HepG2 (cell line): ENCODE data around the gene FAM124B. TPM values are rescaled to one million over a fixed set of nuclear protein-coding genes. Genes with fewer than 3 reads are reported as not detected.

Source experiments
- ATAC-seq: fragments of 200-7000 bp; cut with Tn5 transposase; 3 replicates; pipeline ENCODE4 v1.9.1; 2020; ENCODE audit warnings: mild to moderate bottlenecking, moderate library complexity
- BruUV-seq: library from RNA; stranded (reverse); fragments of 400-500 nt; replicated peaks from 2 replicates; lab custom pipeline; 2021; lab: Mats Ljungman, UMichigan
- CTCF ChIA-PET: fragments of 300-600 bp; formaldehyde crosslinking; extraction: SDS; loops from one replicate; lab custom pipeline; 2021; ENCODE audit warnings: low total read pairs, inconsistent platforms, low intra/inter-chr PET ratio; lab: Yijun Ruan, JAX
- POLR2A ChIA-PET: fragments of 350-600 bp; sonication (Branson Sonifier 250); formaldehyde crosslinking; loops from one replicate; lab custom pipeline; 2020; ENCODE audit warnings: antibody characterized with exemption, inconsistent platforms; lab: Yijun Ruan, JAX
- DNase-seq: peaks from one replicate; pipeline ENCODE4 v3.0.0-alpha.2; 2015; ENCODE audit warnings: low spot score
- FAIRE-seq: peaks from 3 replicates; lab custom pipeline; 2011; peaks lifted over from hg19 to GRCh38; lab: Jason Lieb, UNC
- H2AFZ ChIP-seq: one replicate; pipeline ENCODE4 v1.6.1; 2011; ENCODE audit warnings: low read length, inconsistent platforms
- H3K27ac ChIP-seq: fragments of 300-600 bp; 3 replicates; pipeline ENCODE4 v1.8.0; 2011; ENCODE audit warnings: mixed run types, mild to moderate bottlenecking, mixed read lengths, low read length, inconsistent platforms; ENCODE audit not compliant: insufficient read depth; ENCODE audit errors: extremely low read length
- H3K27me3 ChIP-seq, 2 experiments: fragments of 200-600 bp in 1 of 2; 2 replicates in 1 of 2; 3 replicates in 1 of 2; pipeline versions ENCODE4 v1.6.0 to v1.8.0; 2011; ENCODE audit warnings: low read length in 2 of 2, mild to moderate bottlenecking in 2 of 2, moderate library complexity in 2 of 2, inconsistent platforms in 1 of 2; ENCODE audit not compliant: insufficient read depth in 2 of 2, control insufficient read depth in 1 of 2
- H3K36me3 ChIP-seq, 2 experiments: fragments of 200-600 bp in 1 of 2; replicated peaks in 1 of 2; 2 replicates in 1 of 2; 3 replicates in 1 of 2; pipeline versions ENCODE4 v1.5.1 to v1.8.0; 2011; ENCODE audit warnings: low read length in 2 of 2, inconsistent platforms in 1 of 2; ENCODE audit not compliant: insufficient read depth in 2 of 2, control insufficient read depth in 1 of 2
- H3K4me1 ChIP-seq: 2 replicates; pipeline ENCODE4 v1.5.1; 2012; ENCODE audit warnings: low read length, inconsistent platforms; ENCODE audit not compliant: insufficient read depth
- H3K4me2 ChIP-seq: 2 replicates; pipeline ENCODE4 v1.6.0; 2011; ENCODE audit warnings: low read depth, low read length, inconsistent platforms
- H3K4me3 ChIP-seq, 3 experiments: fragments of 200-600 bp in 1 of 3; sonication (generic), shearing (Covaris generic) in 1 of 3; replicated peaks in 1 of 3; 2 replicates each; pipeline ENCODE4 v1.5.1; 2011 to 2016; ENCODE audit warnings: low read length in 3 of 3, inconsistent platforms in 2 of 3, low read depth in 2 of 3, mild to moderate bottlenecking in 2 of 3, control low read depth in 1 of 3, mixed read lengths in 1 of 3; ENCODE audit not compliant: insufficient read depth in 1 of 3
- H3K79me2 ChIP-seq: one replicate; pipeline ENCODE4 v1.6.1; 2011; ENCODE audit warnings: low read length, inconsistent platforms; ENCODE audit not compliant: insufficient read depth
- H3K9ac ChIP-seq: 2 replicates; pipeline ENCODE4 v1.6.0; 2011; ENCODE audit warnings: mild to moderate bottlenecking, low read depth, low read length, inconsistent platforms; ENCODE audit not compliant: insufficient read depth
- H3K9me3 ChIP-seq: 2 replicates; pipeline ENCODE4 v1.5.1; 2012; ENCODE audit warnings: mild to moderate bottlenecking, low read length
- H4K20me1 ChIP-seq: 2 replicates; pipeline ENCODE4 v1.6.0; 2011; ENCODE audit warnings: inconsistent platforms, mild to moderate bottlenecking, low read length, moderate library complexity; ENCODE audit not compliant: insufficient read depth
- DZIP1 ChIP-seq: sonication (generic); formaldehyde crosslinking; IDR thresholded peaks from 2 replicates; pipeline ENCODE4 v1.5.0; 2020; ENCODE audit warnings: mild to moderate bottlenecking, missing genetic modification reagents
- HDAC6 ChIP-seq: fragments of 200-600 bp; sonication (generic); IDR thresholded peaks from 2 replicates; pipeline ENCODE4 v1.7.0; 2017; ENCODE audit warnings: mild to moderate bottlenecking, antibody characterized with exemption, low read length, low read depth
- KMT2A ChIP-seq: sonication (generic); formaldehyde crosslinking; IDR thresholded peaks from 2 replicates; pipeline ENCODE4 v1.4.0; 2020; ENCODE audit warnings: missing genetic modification reagents
- MAZ ChIP-seq, 2 experiments: sonication (generic) in 1 of 2; formaldehyde crosslinking in 1 of 2; IDR thresholded peaks; 2 replicates each; pipeline versions ENCODE4 v1.5.0 to v1.6.1; 2012 to 2020; ENCODE audit warnings: low read depth in 2 of 2, mild to moderate bottlenecking in 2 of 2, borderline replicate concordance in 1 of 2, improper control_type of control experiment in 1 of 2, low read length in 1 of 2, missing genetic modification reagents in 1 of 2, moderate library complexity in 1 of 2
- NCOA2 ChIP-seq: sonication (generic); formaldehyde crosslinking; IDR thresholded peaks from 2 replicates; pipeline ENCODE4 v1.8.0; 2022; ENCODE audit warnings: inconsistent platforms
- RBM22 ChIP-seq: fragments of 200-400 bp; formaldehyde crosslinking; optimal IDR thresholded peaks from 2 replicates; pipeline ENCODE3; 2017; ENCODE audit warnings: mild to moderate bottlenecking, low read length, moderate library complexity
- SNAPC4 ChIP-seq: sonication (generic); formaldehyde crosslinking; IDR thresholded peaks from 2 replicates; pipeline ENCODE4 v1.4.0; 2020; ENCODE audit warnings: mild to moderate bottlenecking, missing genetic modification reagents
- ZBTB2 ChIP-seq: sonication (generic); formaldehyde crosslinking; IDR thresholded peaks from 2 replicates; pipeline ENCODE4 v1.8.0; 2022; ENCODE audit warnings: low read depth, missing genetic modification reagents
- ZKSCAN1 ChIP-seq: fragments of 150-350 bp; IDR thresholded peaks from 2 replicates; pipeline ENCODE4 v1.6.1; 2014; ENCODE audit warnings: low read length
- ZNF12 ChIP-seq: sonication (generic); formaldehyde crosslinking; IDR thresholded peaks from 2 replicates; pipeline ENCODE4 v1.5.0; 2020; ENCODE audit warnings: missing genetic modification reagents
- ZNF232 ChIP-seq: sonication (generic); formaldehyde crosslinking; IDR thresholded peaks from 2 replicates; pipeline ENCODE4 v1.4.0; 2020; ENCODE audit warnings: missing genetic modification reagents, borderline replicate concordance
- ZNF350 ChIP-seq: sonication (generic); formaldehyde crosslinking; IDR thresholded peaks from 2 replicates; pipeline ENCODE4 v1.4.0; 2020; ENCODE audit warnings: mild to moderate bottlenecking, low read depth, missing genetic modification reagents, borderline replicate concordance
- ZNF547 ChIP-seq: sonication (generic); formaldehyde crosslinking; IDR thresholded peaks from 2 replicates; pipeline ENCODE4 v1.5.1; 2020; ENCODE audit warnings: mild to moderate bottlenecking, missing genetic modification reagents
- ZNF879 ChIP-seq: sonication (generic); formaldehyde crosslinking; IDR thresholded peaks from 2 replicates; pipeline ENCODE4 v1.8.1; 2023; ENCODE audit warnings: missing genetic modification reagents
- WGBS: methylation state at CpG from one replicate; pipeline ENCODE4 v1.1.6; 2017; ENCODE audit warnings: low lambda C conversion rate; 5-methylcytosine and 5-hydroxymethylcytosine counted together
- in situ Hi-C: cut with HindIII; loops from 2 replicates; pipeline ENCODE4 v1.10.0; 2017; ENCODE audit warnings: low pct_unique_long_range_greater_than_20kb; ENCODE audit not compliant: extremely low pct_ligation_motif_present
- intact Hi-C: fragments of 100-400 bp; cut with micrococcal nuclease; formaldehyde crosslinking; loops from one replicate; pipeline ENCODE4 v1.10.0; 2022; ENCODE audit not compliant: unreplicated experiment
- polyA plus RNA-seq, 8 experiments: library from polyadenylated mRNA; depleted of rRNA in 3 of 8; stranded (reverse) in 7 of 8; unstranded in 1 of 8; fragments of >200 nt; fragmentation: Illumina TruSeq in 4 of 8; extraction: Trizol in 4 of 8; gene quantifications; 2 replicates each; pipeline versions ENCODE4 v1.2.1 to v1.2.3, GENCODE V29; 2011 to 2016; ENCODE audit warnings: low read depth in 4 of 8, missing spikeins in 1 of 8, mixed read lengths in 1 of 8; ENCODE audit not compliant: insufficient read depth in 1 of 8
- total RNA-seq, 5 experiments: library from RNA; depleted of rRNA; stranded (reverse); fragments of >200 nt; fragmentation: Illumina TruSeq; extraction: Trizol; gene quantifications; 2 replicates each; pipeline ENCODE4 v1.2.3, GENCODE V29; 2016; ENCODE audit warnings: low read depth in 1 of 5

The FAM124B gene
- total and polyA plus RNA-seq, 2 of the 13 experiments (the other 11 are each of a cell fraction or from before 2014, with no cell fraction given) = not detected

- TF ChIP-seq HDAC6 = no peak
- TF ChIP-seq SNAPC4 (CRISPR knock-in tag) = no peak
- TF ChIP-seq ZNF879 = no peak
Observed at GRCh38 chr2:224381521-224382279, 20.2 kb downstream of the FAM124B start (continued).

- Histone ChIP-seq H3K4me1 (0 out of 2 replicates have a peak, but pooled peaks cover 8% of the 10 kb centered on the region), H3K4me2 (no peak overlapping the region), H3K9ac (no peak overlapping the region), H3K36me3 (no peaks in the 10 kb centered on the region), H3K4me3 (no peak overlapping the region), H3K27me3 (no peaks in the 10 kb centered on the region; a peak in 1 of 5 replicates), H2AFZ (no peak overlapping the region), H3K79me2 (no peaks in the 10 kb centered on the region), H4K20me1 (no peaks in the 10 kb centered on the region), H3K9me3 (no peaks in the 10 kb centered on the region), H3K27ac (no peak overlapping the region)
- ChIA-PET CTCF (no interaction called here), POLR2A (no interaction called here)
- DNase-seq (no peak), FAIRE-seq (no peak), ATAC-seq (no peak)
- in situ Hi-C loops = no loop called here
- intact Hi-C loops = no loop called here
- no TSS peak for BruUV-seq
- no CpG with 5 or more reads among the region's 1 CpG for WGBS
- TF ChIP-seq DZIP1 (no peak), RBM22 (no peak), ZNF547 (CRISPR knock-in tag) (no peak), ZNF12 (CRISPR knock-in tag) (no peak), ZNF232 (CRISPR knock-in tag) (no peak), MAZ (IDR thresholded peaks at IDR 0.05; ENCODE audit: borderline replicate concordance, low read depth, low read length) (no peak), MAZ (CRISPR knock-in tag; IDR thresholded peaks at IDR 0.05; ENCODE audit: low read depth) (no peak), ZKSCAN1 (no peak), KMT2A (CRISPR knock-in tag) (no peak), ZNF350 (CRISPR knock-in tag) (no peak), ZBTB2 (CRISPR knock-in tag) (no peak), NCOA2 (no peak)
Observed at GRCh38 chr2:224379986-224380385, 21.9 kb downstream of the FAM124B start.
